T follicular helper cell (primary cell): Measurements from ENCODE around the gene ATXN2.

Experiments used
- DNase-seq: peaks from one replicate; pipeline ENCODE4 v3.0.0-alpha.2; 2020; ENCODE audit warnings: low read depth

The ATXN2 gene

DNA sequence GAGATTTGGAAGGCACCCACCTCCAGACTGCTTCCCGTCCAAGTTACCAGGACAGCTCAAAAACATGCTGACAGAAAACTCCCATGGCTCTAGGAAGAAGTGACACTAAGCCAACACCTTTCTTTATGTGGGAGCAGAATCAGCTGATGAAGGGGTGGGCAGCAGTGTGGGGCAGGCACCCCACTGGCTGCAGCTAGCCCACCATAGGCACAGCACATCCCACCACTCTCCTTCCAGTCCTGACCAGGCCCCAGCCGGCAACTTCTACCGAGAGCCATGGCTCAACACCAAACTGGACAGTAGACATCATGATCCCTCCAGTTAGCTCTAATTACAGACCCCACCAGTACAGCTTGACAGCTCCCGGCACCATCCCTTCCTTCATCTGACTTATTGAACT lies 148.4 kb downstream of the ATXN2 start:
- DNase-seq, result no peak

DNA sequence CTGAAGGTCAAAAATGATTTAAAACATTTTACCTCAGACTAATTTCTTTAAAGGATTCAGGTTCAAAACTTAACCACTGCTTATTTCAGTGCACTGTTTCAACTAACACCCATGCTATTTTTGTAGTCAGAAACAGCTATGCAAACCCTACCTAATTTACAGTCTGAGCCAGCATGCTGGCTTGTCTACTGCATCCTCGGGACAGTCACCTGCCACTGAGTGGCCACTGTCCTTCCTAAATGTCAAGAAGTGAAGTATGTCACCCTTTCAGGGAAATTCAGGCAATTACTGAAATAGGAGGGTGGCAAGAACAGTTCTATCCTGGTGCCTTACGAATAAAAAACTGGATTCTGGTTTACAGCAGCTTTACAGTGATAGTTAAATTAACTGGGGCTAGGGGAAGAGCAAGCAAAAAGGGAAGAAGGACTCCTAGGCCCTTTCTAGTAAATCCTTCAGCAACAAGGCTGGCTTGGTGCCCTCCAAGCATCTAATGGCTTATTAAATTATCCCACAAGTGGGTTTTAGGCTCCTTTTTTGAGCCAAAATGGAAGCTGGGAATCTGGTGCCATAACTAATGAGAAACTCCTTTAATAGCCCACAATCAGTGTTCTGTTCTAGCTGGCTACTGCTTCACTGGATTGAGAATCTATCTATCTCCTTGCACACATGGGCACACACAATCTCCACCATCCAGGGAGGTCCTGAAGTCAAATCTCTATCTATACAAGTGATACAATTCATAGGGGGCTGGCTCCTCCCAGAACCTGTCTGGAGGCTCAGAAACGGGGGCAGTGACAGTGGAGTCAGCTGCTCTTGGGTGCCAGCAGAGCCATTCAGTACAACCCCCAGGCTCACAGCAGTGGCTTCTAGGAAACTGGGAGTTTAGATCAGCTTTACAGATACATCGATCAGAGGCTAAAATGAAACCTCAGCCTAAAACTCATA lies 150.0 kb downstream of the ATXN2 start:
- no peak for DNase-seq

GRCh38 chr12:111448266-111448830 lies 150.8 kb downstream of the ATXN2 start:
- no peak for DNase-seq

GRCh38 chr12:111447571-111448265 lies 151.4 kb downstream of the ATXN2 start:
- DNase-seq, result no peak

DNA sequence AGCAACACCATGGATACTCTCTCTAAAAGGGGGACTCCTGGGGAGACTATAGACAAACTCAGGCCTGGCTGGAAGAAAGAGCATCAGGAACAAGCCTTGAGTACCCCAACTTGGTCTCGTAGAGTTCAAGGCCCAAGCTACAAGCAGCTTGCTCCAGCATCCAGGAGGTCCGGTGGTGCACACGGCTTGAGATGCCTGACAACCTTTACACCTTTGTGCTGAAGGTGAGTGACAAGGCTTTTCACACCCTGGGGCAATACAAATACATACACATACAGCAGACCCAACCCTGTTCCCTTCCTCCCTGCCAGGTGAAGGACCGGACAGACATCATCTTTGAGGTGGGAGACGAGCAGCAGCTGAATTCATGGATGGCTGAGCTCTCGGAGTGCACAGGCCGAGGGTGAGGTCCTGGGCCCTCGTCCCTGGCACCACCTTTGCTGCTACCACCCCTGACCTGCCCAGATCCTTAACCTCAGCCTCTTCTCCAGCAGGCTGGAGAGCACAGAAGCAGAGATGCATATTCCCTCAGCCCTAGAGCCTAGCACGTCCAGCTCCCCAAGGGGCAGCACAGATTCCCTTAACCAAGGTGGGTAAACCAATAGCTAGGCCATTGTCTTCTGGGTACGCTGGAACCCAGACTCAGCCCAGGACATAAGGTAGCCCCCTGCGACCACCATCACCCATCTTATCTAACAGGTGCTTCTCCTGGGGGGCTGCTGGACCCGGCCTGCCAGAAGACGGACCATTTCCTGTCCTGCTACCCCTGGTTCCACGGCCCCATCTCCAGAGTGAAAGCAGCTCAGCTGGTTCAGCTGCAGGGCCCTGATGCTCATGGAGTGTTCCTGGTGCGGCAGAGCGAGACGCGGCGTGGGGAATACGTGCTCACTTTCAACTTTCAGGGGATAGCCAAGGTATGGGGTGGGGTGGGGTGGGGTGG lies 152.2 kb downstream of the ATXN2 start:
- DNase-seq, result no peak

DNA sequence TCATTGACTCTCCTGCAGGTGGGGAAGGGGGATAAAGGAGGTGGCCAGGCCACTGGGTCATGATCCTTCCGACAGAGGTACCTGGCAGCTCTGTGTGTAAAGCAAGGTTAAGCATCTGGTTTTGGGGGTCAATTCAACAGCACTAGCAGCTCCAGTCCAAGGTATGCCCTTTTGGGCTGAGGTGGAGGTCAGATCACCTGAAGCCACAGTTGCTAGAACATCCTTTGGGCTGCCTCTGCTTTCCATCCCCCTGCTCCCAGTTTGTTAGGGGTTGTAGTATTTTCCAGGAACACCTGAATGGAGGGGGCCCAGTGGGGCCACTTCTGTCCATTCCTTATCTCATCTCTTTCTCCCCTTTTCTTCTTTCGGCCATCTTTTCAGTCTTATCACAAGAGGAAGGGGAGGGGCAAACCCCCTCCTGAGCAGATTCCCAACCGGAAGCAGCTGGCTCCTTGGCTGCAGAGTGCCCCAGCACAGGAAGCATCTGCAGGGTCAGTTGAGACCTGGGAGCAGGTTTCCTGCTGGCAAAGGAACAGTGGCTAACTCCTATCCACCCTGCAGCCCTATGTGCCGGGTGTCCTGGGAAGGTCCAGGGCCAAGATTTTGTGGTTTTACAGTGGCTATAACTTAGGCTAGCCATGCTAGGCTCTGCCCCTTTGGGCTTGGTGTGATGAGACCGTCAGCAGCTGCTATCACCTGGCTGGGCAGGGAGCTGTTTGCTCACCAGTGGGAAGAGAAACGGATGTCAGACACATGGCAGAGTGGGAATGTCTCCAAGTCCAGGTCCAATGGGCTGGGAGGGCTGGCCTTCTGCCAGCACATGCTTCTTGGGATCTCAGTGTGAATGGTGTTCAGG lies 153.2 kb downstream of the ATXN2 start:
- no peak for DNase-seq

DNA sequence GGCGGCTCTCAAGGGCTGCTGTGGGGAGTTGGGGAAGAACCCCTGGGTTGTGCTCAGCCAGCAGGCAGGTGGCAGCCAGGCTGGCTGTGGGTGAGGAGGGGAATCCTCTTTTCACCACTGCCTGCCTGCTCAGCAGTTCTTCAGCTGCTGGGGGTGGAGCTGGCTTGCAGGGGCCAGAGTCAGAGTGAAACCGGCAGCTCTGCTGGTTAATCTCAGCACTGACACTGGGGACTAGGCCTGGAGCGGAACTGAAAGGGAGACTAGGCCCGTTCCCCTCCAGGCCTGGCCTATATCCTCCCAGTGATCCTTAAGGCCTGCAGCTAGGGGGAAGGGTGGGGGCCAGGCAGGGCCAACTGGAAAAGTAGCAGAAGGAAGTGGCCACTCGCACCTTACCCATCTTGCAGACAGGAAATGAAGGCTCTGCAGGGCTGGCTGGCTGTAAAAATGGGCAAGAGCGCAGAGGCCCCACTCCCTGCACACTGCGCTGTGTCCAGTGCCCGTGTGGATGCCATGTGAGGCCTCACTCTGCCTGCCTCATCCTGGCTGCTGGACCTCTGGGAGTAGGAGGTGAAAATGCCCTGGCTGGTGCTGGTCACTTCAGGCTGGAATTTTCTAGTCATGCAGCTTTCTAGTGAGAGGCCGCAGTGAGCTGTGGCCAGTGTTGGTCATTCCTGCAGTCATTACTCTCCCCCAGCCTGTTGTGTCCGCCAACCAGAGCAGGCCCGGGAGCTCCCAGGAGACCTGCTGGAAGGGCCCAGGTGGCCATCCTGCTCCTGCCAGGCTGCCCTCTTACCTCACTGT lies 154.0 kb downstream of the ATXN2 start:
- DNase-seq, result peak; percentile 69

DNA sequence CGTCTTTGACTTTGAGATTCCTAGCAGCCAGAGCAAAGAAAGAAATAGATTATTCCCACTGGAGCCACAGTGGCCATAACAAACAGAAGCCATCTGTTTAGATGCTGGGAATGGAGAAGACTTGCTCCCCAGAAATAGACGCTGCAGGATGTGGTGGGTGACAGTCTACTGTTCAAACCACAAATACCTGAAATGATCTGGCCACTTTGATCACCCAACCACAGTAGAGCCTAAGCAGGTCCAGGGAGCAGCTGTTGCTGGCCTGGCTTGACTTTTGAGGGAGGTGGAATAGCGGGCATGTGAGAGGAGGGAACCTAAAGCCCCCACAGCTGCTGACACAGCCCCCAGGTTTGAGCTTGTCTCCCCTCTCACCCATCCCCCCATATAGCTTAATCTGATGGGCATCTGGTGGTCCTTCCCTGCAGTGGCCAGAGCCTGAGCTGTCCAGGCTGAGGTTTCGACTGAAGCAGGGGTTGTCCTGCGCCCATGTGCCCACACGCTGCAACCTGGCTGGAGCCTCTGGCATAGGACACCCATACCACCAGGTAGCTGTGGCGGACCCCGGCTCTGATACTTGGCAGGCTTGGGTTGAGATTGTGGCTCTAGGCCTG lies 154.7 kb downstream of the ATXN2 start:
- DNase-seq, result no peak

DNA sequence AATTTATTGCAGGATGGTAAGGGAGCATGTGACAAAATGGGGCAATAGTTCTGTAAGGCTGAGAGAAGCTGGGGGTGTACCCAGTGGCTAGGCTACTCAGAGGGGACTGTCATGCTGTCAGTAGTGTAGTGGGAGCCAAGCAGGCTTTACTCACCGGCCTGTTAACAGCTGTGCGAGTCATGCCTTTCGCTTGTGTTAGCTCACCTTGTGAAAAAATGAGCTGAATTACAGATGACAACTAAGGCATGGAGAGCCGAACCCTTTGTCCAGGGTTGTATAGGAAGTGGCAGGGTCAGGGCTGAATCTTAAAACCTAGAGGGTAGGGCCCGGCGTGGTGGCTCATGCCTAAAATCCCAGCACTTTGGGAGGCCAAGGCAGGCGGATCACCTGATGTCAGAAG lies 155.5 kb downstream of the ATXN2 start:
- DNase-seq, result no peak

- no peak for DNase-seq
These were observed 156.0 kb downstream of the ATXN2 start for GRCh38 chr12:111443086-111443485.

GRCh38 chr12:111442301-111443045 lies 156.6 kb downstream of the ATXN2 start:
- no peak for DNase-seq

DNA sequence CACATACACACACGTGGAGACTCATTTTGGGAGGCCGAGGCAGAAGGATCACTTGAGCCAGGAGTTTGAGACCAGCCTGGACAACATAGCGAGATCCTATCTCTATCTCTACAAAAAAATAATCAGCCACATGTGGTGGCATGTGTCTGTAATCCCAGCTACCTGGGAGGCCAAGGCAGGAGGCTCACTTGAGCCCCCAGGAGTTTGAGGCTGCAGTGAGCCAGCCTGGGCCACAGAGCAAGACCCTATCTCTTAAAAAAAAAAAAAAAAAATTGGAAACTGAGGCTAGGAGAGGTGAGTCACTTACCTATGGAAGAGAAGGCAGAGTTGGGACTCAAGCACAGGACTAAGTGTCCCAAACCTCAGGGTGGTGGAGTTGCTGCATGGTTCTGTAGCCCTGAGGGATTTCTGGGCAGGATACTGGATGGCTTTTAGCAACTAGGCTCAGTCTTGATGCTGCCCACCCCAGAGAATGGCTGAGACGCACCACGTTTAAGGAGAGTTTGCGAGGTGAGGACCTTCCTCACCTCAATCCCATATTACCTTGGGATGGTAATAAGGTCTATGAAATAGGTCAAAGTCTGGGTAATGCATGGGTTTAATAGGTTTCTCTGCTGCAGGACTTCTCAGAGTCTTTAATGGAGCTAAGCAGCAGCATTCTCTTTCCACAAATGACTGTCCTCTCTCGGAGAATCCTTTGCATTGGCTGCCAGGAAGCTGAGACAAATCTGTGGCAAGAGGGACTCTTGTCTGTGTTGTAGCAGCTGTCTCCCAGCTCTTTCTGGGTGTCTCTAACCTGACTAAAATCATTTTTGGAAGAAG lies 157.8 kb downstream of the ATXN2 start:
- no peak for DNase-seq

DNA sequence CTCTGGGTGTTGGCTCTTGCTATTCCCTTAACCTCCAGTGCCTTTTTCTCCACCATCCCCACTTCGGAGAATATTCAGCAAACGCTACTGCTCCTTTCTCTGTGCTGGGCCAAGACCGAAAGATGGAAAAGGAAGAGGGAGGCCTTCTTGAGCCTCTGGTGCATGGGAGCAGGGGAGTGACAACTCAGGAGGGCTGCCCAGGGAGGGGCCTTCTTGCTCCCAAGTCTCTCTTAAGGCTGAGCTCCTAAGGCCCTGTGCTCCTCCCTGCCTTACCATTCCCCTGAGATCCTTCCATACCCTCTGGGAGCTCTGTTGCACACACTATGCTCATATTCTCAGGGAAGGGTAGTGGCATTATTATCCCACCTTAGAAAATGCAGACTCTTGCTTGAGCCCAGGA lies 158.5 kb downstream of the ATXN2 start:
- no peak for DNase-seq

DNA sequence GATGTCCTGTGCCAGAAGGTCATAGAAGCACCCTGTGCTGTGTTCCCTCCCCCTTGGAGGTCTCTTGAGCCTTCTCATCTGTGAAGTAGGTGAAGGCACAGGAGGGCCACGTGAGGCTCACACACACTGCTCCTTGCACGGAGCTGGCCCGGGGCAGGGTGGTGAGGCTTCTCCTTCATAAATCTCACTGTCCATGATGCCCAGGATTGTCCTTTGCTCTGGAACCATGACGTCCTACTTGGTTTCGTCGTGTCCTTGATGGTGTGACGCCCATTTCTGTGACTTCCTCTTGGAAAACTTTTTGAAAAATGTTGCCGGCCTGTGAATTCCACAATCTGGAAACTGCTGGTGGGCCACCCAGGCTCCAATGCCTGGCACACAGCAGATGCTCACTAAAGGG lies 159.0 kb downstream of the ATXN2 start:
- DNase-seq, result no peak

DNA sequence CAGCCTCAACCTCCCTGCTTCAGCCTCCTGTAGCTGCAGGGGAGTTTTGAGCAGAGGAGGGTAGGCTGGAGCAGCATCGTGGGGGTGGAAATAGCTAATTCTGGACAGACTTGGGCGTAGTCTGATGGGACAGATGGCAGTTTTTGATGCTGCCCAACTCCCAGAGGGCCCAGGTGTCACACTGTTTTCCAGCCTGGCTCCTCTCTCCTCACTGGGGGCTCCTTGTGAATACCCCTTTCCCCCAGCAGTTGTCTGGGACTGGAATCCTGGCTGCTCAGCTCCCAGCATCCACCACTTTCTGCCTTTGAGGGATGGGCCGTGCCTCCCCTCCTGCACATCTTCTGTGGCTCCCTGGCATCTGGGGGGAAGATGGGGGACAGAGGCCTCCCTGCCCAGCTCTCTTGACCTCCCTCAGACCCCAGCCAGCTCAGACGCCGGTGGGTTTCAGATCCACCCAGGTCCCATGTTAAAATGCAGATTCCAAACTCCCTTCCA lies 159.4 kb downstream of the ATXN2 start:
- DNase-seq, result no peak

- peak; percentile 37 for DNase-seq
These were observed 160.6 kb downstream of the ATXN2 start for GRCh38 chr12:111438481-111438880.

DNA sequence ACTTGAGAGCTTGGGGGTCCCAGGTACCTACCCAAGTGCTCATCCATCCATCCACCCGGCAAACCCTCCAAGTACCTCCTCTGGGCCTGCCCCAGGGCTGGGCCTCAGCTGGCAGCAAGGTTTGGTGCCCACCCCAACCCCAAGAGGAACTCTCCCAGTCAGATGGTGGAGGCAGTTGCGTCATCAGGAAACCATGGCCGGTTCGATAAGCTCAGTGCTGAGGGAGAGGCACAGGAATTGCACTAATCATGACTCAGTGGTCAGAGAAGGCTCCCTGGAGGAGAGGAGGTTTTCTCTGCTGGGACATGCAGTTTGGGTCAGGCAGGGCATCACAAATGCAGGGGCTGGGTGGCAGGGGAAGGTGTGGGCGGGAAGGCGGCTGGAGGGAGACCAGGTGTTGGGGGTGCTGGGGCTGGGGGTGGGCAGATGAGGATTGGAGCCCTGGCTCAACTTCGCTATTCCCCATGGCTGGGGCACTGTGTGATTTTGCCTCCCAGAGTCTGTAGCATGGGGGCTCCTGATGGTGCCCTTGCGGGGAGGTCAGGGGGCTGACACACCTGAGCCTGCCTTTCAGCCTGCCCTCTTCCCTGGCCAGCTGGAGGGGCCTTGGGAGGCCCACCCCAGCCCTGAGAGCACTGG lies 161.2 kb downstream of the ATXN2 start:
- DNase-seq, result no peak
